Breast epithelium (tissue), 3 donors: ENCODE data around the gene GRK5.

Experiments
- POLR2A ChIP-seq: fragments of 450-650 bp; IDR thresholded peaks from one replicate; pipeline ENCODE4 v1.6.1; 2016; ENCODE audit warnings: antibody characterized with exemption, mild to moderate bottlenecking, moderate library complexity
- TF ChIP-seq, protein P1 (sequence below), 3 donors: fragments of 450-650 bp; IDR thresholded peaks; one replicate each; pipeline ENCODE4 v1.5.1; 2016 to 2017; ENCODE audit warnings: antibody characterized with exemption in 3 of 3, mild to moderate bottlenecking in 3 of 3, moderate library complexity in 3 of 3

DNA sequence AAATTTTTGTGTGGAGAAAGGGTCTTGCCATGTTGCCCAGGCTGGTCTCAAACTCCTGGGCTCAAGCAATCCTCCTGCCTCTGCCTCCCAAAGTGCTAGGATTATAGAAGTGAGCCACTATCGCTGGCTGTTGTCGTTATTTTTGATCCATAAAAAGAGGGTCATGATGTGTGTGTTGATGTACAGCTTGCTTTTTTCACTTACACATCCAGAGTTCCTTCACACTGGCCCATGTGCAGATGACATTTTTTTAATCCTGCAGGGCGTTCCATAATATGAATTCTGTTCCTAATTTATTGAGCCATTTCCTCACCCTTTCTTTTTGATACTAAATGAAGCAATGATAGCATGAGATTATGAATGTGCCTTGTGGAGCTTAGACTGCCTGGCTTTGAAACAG is 40.8 kb downstream of the GRK5 start:
- TF ChIP-seq, protein P1, sequence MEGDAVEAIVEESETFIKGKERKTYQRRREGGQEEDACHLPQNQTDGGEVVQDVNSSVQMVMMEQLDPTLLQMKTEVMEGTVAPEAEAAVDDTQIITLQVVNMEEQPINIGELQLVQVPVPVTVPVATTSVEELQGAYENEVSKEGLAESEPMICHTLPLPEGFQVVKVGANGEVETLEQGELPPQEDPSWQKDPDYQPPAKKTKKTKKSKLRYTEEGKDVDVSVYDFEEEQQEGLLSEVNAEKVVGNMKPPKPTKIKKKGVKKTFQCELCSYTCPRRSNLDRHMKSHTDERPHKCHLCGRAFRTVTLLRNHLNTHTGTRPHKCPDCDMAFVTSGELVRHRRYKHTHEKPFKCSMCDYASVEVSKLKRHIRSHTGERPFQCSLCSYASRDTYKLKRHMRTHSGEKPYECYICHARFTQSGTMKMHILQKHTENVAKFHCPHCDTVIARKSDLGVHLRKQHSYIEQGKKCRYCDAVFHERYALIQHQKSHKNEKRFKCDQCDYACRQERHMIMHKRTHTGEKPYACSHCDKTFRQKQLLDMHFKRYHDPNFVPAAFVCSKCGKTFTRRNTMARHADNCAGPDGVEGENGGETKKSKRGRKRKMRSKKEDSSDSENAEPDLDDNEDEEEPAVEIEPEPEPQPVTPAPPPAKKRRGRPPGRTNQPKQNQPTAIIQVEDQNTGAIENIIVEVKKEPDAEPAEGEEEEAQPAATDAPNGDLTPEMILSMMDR (IDR thresholded peaks at IDR 0.05): no peak
- no peak for TF ChIP-seq POLR2A
